ENCODE measurements around the gene VDR. TPM values are rescaled to one million over a fixed set of nuclear protein-coding genes. Genes with fewer than 3 reads are reported as not detected.
"Not testable (repeated sequence)": the region's sequence is repeated elsewhere in the genome, so short reads cannot be mapped to it uniquely, and the experiment has no call there.

The VDR gene
- total RNA-seq, 1 donor from 2014 or later: 0.54 TPM

- Mint-ChIP-seq H3K27ac (no peak overlapping the region), H3K9me3 (no peaks in the 10 kb centered on the region), H3K27me3 (ENCODE audit: low read depth) (peaks cover 2% of the 10 kb centered on the region), H3K4me1 (peaks cover 8% of the 10 kb centered on the region), H3K4me3 (no peak overlapping the region), H3K36me3 (no peaks in the 10 kb centered on the region)
- DNase-seq (ENCODE audit: low spot score in 2 of 2, unreplicated experiment in 2 of 2): no peak
- no peak for TF ChIP-seq CTCF (IDR thresholded peaks at IDR 0.05; ENCODE audit: unreplicated experiment)
Measured at GRCh38 chr12:47843226-47843980, 61.4 kb downstream of the VDR start.

DNA sequence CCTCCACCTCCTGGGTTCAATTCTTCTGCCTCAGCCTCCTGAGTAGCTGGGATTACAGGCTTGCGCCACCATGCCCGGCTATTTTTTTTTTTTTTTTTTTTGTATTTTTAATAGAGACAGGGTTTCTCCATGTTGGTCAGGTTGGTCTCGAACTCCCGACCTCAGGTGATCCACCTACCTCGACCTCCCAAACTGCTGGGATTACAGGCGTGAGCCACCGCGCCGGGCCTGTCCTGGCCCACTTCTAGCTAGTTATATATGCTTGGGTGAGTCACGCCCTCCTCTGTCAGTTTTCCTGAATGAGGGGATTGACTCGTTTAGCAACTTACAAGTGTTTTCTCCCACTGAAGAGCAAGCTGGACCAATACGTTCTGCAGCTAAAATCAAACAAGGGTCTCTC lies 62.3 kb downstream of the VDR start:
- H3K9me3 Mint-ChIP-seq; DNase-seq (ENCODE audit: low spot score in 2 of 2, unreplicated experiment in 2 of 2); H3K27me3 Mint-ChIP-seq (ENCODE audit: low read depth); H3K36me3 Mint-ChIP-seq; H3K4me3 Mint-ChIP-seq; H3K27ac Mint-ChIP-seq: not testable (repeated sequence)
- H3K4me1 Mint-ChIP-seq: peaks cover 11% of the 10 kb centered on the region

GRCh38 chr12:47841910-47842309 lies 62.9 kb downstream of the VDR start:
- TF ChIP-seq CTCF (IDR thresholded peaks at IDR 0.05; ENCODE audit: unreplicated experiment): no peak
- Mint-ChIP-seq H3K9me3 (no peaks in the 10 kb centered on the region), H3K27me3 (ENCODE audit: low read depth) (peaks cover 2% of the 10 kb centered on the region), H3K4me1 (peaks cover 16% of the 10 kb centered on the region), H3K36me3 (no peaks in the 10 kb centered on the region), H3K27ac (peak overlapping the region; percentile 84), H3K4me3 (no peak overlapping the region)
- no peak for DNase-seq (ENCODE audit: low spot score in 2 of 2, unreplicated experiment in 2 of 2)

GRCh38 chr12:47841501-47841900 lies 63.3 kb downstream of the VDR start:
- no peaks in the 10 kb centered on the region for H3K36me3 Mint-ChIP-seq
- no peak for DNase-seq (ENCODE audit: low spot score in 2 of 2, unreplicated experiment in 2 of 2)
- no peak overlapping the region for H3K4me3 Mint-ChIP-seq
- peaks cover 19% of the 10 kb centered on the region for H3K4me1 Mint-ChIP-seq
- H3K9me3 Mint-ChIP-seq: no peaks in the 10 kb centered on the region
- peak overlapping the region; percentile 84 for H3K27ac Mint-ChIP-seq
- no peak for TF ChIP-seq CTCF (IDR thresholded peaks at IDR 0.05; ENCODE audit: unreplicated experiment)
- H3K27me3 Mint-ChIP-seq (ENCODE audit: low read depth): peaks cover 2% of the 10 kb centered on the region

DNA sequence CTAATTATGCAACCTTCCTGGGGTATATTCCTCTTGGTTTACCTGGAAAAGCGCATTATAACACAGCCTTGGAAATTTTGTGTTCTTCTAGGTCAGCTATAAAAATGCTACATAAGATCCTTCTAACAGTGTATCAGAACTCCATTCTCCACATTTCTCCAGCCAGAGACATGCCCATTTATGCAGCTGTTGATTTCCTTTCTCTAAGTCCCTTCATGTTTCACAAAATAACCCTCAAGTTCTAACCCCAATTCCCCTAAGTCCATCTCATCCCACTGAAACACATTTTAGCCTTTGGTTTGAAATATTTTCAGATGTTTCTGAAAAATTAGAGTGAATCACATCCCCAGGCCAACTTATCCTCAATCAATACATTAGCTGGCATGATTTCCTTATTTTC lies 64.2 kb downstream of the VDR start:
- peaks cover 25% of the 10 kb centered on the region for H3K4me1 Mint-ChIP-seq
- DNase-seq (ENCODE audit: low spot score in 2 of 2, unreplicated experiment in 2 of 2): no peak
- no peak overlapping the region for H3K27ac Mint-ChIP-seq
- H3K27me3 Mint-ChIP-seq (ENCODE audit: low read depth): peaks cover 2% of the 10 kb centered on the region
- no peaks in the 10 kb centered on the region for H3K9me3 Mint-ChIP-seq
- no peak for TF ChIP-seq CTCF (IDR thresholded peaks at IDR 0.05; ENCODE audit: unreplicated experiment)
- H3K4me3 Mint-ChIP-seq: no peak overlapping the region
- no peaks in the 10 kb centered on the region for H3K36me3 Mint-ChIP-seq

DNA sequence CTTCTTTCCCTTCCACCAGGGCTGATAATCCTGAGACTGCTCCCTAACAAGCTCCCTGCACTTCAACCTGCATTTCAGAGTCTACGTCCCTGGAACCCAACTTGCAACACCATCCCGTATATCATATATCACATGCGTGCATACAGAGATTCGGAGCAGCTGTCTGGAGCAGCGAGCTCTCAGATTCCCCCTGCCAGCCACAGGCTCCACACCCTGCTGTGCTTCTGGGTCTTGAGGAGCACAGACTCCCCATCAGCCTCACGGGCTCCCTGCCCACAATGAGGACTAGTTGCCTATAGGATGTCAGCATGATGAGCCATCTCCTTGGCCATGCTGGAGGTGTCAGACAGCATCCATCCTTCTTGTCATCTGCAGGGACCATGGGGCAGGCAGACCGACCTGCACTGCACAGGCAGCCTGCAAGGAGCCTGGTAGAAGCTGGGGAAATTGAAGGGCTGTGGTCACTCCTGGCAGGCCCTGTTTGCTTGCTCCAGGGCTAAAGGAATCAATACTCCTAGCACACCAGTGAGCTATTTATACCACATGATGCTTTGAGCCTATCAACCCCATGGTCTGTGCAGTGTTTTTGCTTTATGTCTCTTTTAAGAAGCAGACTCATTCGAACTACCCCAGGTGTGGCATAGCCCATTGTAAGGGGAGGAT lies 65.4 kb downstream of the VDR start:
- no peak for TF ChIP-seq CTCF (IDR thresholded peaks at IDR 0.05; ENCODE audit: unreplicated experiment)
- no peak overlapping the region for H3K4me3 Mint-ChIP-seq
- no peaks in the 10 kb centered on the region for H3K36me3 Mint-ChIP-seq
- peaks cover 36% of the 10 kb centered on the region for H3K4me1 Mint-ChIP-seq
- no peak overlapping the region for H3K27ac Mint-ChIP-seq
- no peaks in the 10 kb centered on the region for H3K9me3 Mint-ChIP-seq
- DNase-seq (ENCODE audit: low spot score in 2 of 2, unreplicated experiment in 2 of 2): no peak
- no peaks in the 10 kb centered on the region for H3K27me3 Mint-ChIP-seq (ENCODE audit: low read depth)
